ENCODE data around the gene YKT6.

Gene YKT6

GRCh38 chr7:44262031-44262430 is 61.3 kb downstream of the YKT6 start:
- H3K36me3 ChIP-seq (ENCODE audit: control insufficient read depth, insufficient read depth, low read length) = no peaks in the 10 kb centered on the region
- H3K9me3 ChIP-seq (ENCODE audit: control insufficient read depth, low read length) = no peaks in the 10 kb centered on the region
- H3K9ac ChIP-seq (ENCODE audit: low read length) = no peak overlapping the region
- H3K4me1 ChIP-seq (ENCODE audit: control insufficient read depth, insufficient read depth, low read length) = peaks cover 20% of the 10 kb centered on the region
- peaks cover 16% of the 10 kb centered on the region for H3K27me3 ChIP-seq (ENCODE audit: control insufficient read depth, insufficient read depth, low read length)
- H3K4me3 ChIP-seq (ENCODE audit: low read length) = no peak overlapping the region

GRCh38 chr7:44263326-44264082 is 62.7 kb downstream of the YKT6 start:
- Histone ChIP-seq H3K36me3 (ENCODE audit: control insufficient read depth, insufficient read depth, low read length) (no peaks in the 10 kb centered on the region), H3K4me1 (ENCODE audit: control insufficient read depth, insufficient read depth, low read length) (peaks cover 9% of the 10 kb centered on the region), H3K9me3 (ENCODE audit: control insufficient read depth, low read length) (no peaks in the 10 kb centered on the region), H3K9ac (ENCODE audit: low read length) (no peak overlapping the region), H3K4me3 (ENCODE audit: low read length) (no peak overlapping the region), H3K27me3 (ENCODE audit: control insufficient read depth, insufficient read depth, low read length) (peaks cover 16% of the 10 kb centered on the region)

Measured in mucosa of stomach (tissue), 1 donor.